Measurements from ENCODE around the gene ZNF776.
"Not testable (repeated sequence)": the region's sequence is repeated elsewhere in the genome, so short reads cannot be mapped to it uniquely, and the experiment has no call there.

Gene ZNF776

GRCh38 chr19:57789288-57789687, 42.7 kb downstream of the ZNF776 start:
- DNase-seq (ENCODE audit: low spot score in 2 of 2) = no peak
- Histone ChIP-seq H3K9me3 (no peaks in the 10 kb centered on the region), H3K36me3 (replicated peaks) (no peaks in the 10 kb centered on the region), H3K4me3 (no peak overlapping the region), H3K27me3 (ENCODE audit: low read depth) (no peaks in the 10 kb centered on the region), H3K4me1 (no peaks in the 10 kb centered on the region)
- in situ Hi-C loops (cut with MboI; ENCODE audit: low sequenced_read_pairs) = no loop called here

DNA sequence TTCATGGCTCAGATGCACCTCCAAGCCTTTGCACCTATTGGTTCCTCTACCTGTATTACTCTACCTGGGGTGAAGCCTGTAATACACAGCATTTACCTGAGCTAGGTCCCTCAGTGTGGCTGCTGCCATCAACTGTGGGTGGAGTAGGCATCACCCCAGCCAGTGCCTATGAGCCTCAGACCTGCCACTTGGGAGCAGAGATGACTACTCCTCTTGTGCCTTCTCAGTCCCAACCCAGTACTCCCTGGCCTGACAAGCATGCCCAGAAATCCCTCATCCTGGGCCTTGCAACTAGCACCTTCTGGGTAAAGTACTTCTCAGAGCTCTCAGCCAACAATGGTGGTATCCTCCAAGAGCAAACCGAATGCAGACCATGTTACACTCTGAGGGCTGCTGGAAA, 50.0 kb downstream of the ZNF776 start:
- H3K9me3 ChIP-seq; H3K4me3 ChIP-seq; DNase-seq (ENCODE audit: low spot score in 2 of 2); in situ Hi-C loops (cut with MboI; ENCODE audit: low sequenced_read_pairs); H3K27me3 ChIP-seq (ENCODE audit: low read depth); H3K36me3 ChIP-seq (replicated peaks); H3K4me1 ChIP-seq: not testable (repeated sequence)

DNA sequence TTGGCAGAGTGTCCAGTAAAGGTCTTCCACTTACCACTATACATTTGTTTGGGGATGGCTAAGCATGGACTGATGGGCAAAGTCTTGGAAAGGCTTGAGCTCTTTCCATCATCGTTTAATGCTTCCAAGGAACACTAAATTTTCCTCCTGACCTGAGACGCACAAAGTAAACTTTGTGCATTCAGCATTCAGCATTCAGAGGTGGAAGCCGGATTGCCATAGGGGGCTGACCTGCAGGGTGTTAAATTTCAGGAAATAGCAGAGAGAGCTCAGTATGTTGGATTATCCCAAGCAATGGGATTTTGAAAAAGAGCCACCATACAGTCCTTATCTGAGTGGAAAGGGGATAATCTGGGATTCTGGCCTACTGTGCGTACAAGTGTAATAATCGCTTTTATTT, 54.1 kb downstream of the ZNF776 start:
- Histone ChIP-seq H3K4me1 (0 out of 2 replicates have a peak, but pooled peaks cover 4% of the 10 kb centered on the region), H3K27me3 (ENCODE audit: low read depth) (no peaks in the 10 kb centered on the region), H3K9me3 (no peaks in the 10 kb centered on the region), H3K4me3 (no peak overlapping the region), H3K36me3 (replicated peaks) (no peaks in the 10 kb centered on the region; the same call in 1 of the 2 replicates)
- in situ Hi-C loops (cut with MboI; ENCODE audit: low sequenced_read_pairs) = no loop called here
- DNase-seq (ENCODE audit: low spot score in 2 of 2) = no peak

- no peak for DNase-seq (ENCODE audit: low spot score in 2 of 2)
- Histone ChIP-seq H3K27me3 (ENCODE audit: low read depth) (no peaks in the 10 kb centered on the region), H3K9me3 (no peaks in the 10 kb centered on the region), H3K36me3 (replicated peaks) (no peaks in the 10 kb centered on the region; the same call in 1 of the 2 replicates), H3K4me1 (0 out of 2 replicates have a peak, but pooled peaks cover 4% of the 10 kb centered on the region), H3K4me3 (no peak overlapping the region)
- in situ Hi-C loops (cut with MboI; ENCODE audit: low sequenced_read_pairs) = no loop called here
These were observed 55.7 kb downstream of the ZNF776 start for GRCh38 chr19:57802269-57802668.

DNA sequence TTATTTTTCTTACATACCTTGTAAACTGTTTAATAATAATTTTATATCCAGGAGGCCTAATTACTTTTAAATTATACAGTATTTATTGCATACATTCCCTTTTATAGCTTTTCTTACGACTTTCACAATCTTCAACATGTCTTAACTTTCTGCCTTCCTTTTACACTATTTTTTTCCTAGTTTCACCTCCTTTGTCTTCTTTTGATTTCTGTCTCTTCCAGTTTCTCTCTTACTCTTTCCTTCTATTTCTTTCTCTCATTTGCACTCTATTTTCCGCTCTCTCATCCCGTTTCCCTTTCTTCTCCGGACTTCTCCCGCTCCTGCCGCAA, 56.6 kb downstream of the ZNF776 start:
- Histone ChIP-seq H3K36me3 (replicated peaks) (peaks cover 1% of the 10 kb centered on the region), H3K4me1 (0 out of 2 replicates have a peak, but pooled peaks cover 4% of the 10 kb centered on the region), H3K27me3 (ENCODE audit: low read depth) (no peaks in the 10 kb centered on the region), H3K9me3 (no peaks in the 10 kb centered on the region), H3K4me3 (no peak overlapping the region)
- in situ Hi-C loops (cut with MboI; ENCODE audit: low sequenced_read_pairs) = no loop called here
- no peak for DNase-seq (ENCODE audit: low spot score in 2 of 2)

GRCh38 chr19:57803594-57804325, 57.1 kb downstream of the ZNF776 start:
- in situ Hi-C loops (cut with MboI; ENCODE audit: low sequenced_read_pairs) = no loop called here
- no peaks in the 10 kb centered on the region for H3K27me3 ChIP-seq (ENCODE audit: low read depth)
- H3K4me1 ChIP-seq = 0 out of 2 replicates have a peak, but pooled peaks cover 4% of the 10 kb centered on the region

DNA sequence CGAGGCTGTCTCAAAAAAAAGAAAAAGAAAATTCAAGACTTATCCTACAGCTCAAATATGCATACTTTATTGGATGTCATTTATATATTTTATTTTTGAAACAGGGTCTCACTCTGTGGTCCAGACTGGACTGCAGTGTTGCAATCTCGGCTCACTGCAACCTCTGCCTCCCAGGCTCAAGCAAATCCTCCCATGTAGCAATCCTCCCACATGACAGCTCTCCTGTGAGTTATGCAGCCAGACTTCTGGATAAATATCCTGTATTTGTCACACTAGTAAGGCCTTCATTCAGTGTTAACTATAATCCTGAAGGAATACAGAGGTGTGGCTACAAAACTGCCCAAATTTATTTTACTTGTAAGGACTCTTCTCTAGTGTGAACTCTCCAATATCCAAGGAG, 60.9 kb downstream of the ZNF776 start:
- Histone ChIP-seq H3K36me3 (replicated peaks) (peaks cover 19% of the 10 kb centered on the region), H3K4me1 (no peaks in the 10 kb centered on the region), H3K9me3 (no peaks in the 10 kb centered on the region), H3K4me3 (no peak overlapping the region), H3K27me3 (ENCODE audit: low read depth) (no peaks in the 10 kb centered on the region)
- no peak for DNase-seq (ENCODE audit: low spot score in 2 of 2)
- in situ Hi-C loops (cut with MboI; ENCODE audit: low sequenced_read_pairs) = no loop called here

More at GRCh38 chr19:57803594-57804325, 57.1 kb downstream of the ZNF776 start:
- Histone ChIP-seq H3K4me3 (no peak overlapping the region), H3K9me3 (no peaks in the 10 kb centered on the region), H3K36me3 (replicated peaks) (peaks cover 4% of the 10 kb centered on the region)
- no peak for DNase-seq (ENCODE audit: low spot score in 2 of 2)
